H1 (cell line): ENCODE measurements around the gene MXD3. TPM values are rescaled to one million over a fixed set of nuclear protein-coding genes. Genes with fewer than 3 reads are reported as not detected.
A peak's percentile ranks its signal among the peaks of the same experiment; 100 is the strongest.

Source experiments
- CTCF ChIA-PET: fragments of 300-600 bp; sonication (Branson Sonifier 250); formaldehyde crosslinking; loops from one replicate; lab custom pipeline; 2021; ENCODE audit not compliant: partially characterized antibody; lab: Charles Lee
- POLR2A ChIA-PET: fragments of 300-600 bp; sonication (Branson Sonifier 250); formaldehyde crosslinking; loops from one replicate; lab custom pipeline; 2021; ENCODE audit warnings: inconsistent platforms; ENCODE audit not compliant: partially characterized antibody; lab: Charles Lee
- DNase-seq, 2 experiments: peaks; one replicate each; pipeline versions ENCODE4 v3.0.0 to v3.0.0-alpha.2; 2010 to 2022; ENCODE audit warnings: low spot score in 2 of 2, low read depth in 1 of 2, mixed read lengths in 1 of 2
- FAIRE-seq: peaks from 2 replicates; lab custom pipeline; 2011; peaks lifted over from hg19 to GRCh38; lab: Jason Lieb, UNC
- H2AFZ ChIP-seq: 2 replicates; pipeline ENCODE4 v1.8.1; 2012; ENCODE audit warnings: low read length, inconsistent platforms
- H2AK5ac ChIP-seq: 2 replicates; pipeline ENCODE4 v1.6.1; 2013; ENCODE audit warnings: low read depth, low read length
- H2BK120ac ChIP-seq: replicated peaks from 2 replicates; pipeline ENCODE3; 2013; ENCODE audit warnings: low read depth, low read length, inconsistent platforms
- H2BK12ac ChIP-seq: 2 replicates; pipeline ENCODE4 v1.6.1; 2013; ENCODE audit warnings: low read depth, low read length
- H2BK15ac ChIP-seq: 2 replicates; pipeline ENCODE4 v1.6.1; 2013; ENCODE audit warnings: low read length
- H2BK20ac ChIP-seq: 2 replicates; pipeline ENCODE4 v1.6.1; 2013; ENCODE audit warnings: low read length
- H2BK5ac ChIP-seq: 2 replicates; pipeline ENCODE4 v1.6.1; 2013; ENCODE audit warnings: low read depth, low read length
- H3K14ac ChIP-seq: 2 replicates; pipeline ENCODE4 v1.6.1; 2013; ENCODE audit warnings: inconsistent platforms; ENCODE audit not compliant: insufficient read length
- H3K18ac ChIP-seq: 2 replicates; pipeline ENCODE4 v1.6.1; 2013; ENCODE audit warnings: low read length; ENCODE audit errors: extremely low read depth
- H3K23ac ChIP-seq: 2 replicates; pipeline ENCODE4 v1.6.1; 2013; ENCODE audit warnings: inconsistent platforms; ENCODE audit not compliant: insufficient read length
- H3K23me2 ChIP-seq: 2 replicates; pipeline ENCODE4 v1.6.1; 2013; ENCODE audit warnings: low read depth, low read length
- H3K27ac ChIP-seq: 2 replicates; pipeline ENCODE4 v1.6.1; 2011; ENCODE audit warnings: low read depth, low read length, inconsistent platforms
- H3K27me3 ChIP-seq, 4 experiments: replicated peaks in 1 of 4; 1 replicate in 1 of 4; 2 replicates in 3 of 4; pipeline versions ENCODE4 v1.6.1 to v1.8.1; 2011 to 2013; ENCODE audit warnings: low read length in 3 of 4, mild to moderate bottlenecking in 3 of 4, inconsistent platforms in 2 of 4, mixed read lengths in 2 of 4, moderate library complexity in 1 of 4; ENCODE audit not compliant: control insufficient read depth in 3 of 4, insufficient read depth in 3 of 4; ENCODE audit errors: extremely low read depth in 1 of 4
- H3K36me3 ChIP-seq, 4 experiments: 2 replicates each; pipeline versions ENCODE4 v1.6.1 to v1.8.1; 2011 to 2013; ENCODE audit warnings: mild to moderate bottlenecking in 4 of 4, low read length in 3 of 4, moderate library complexity in 2 of 4, control low read depth in 1 of 4, inconsistent platforms in 1 of 4; ENCODE audit not compliant: insufficient read depth in 4 of 4, control insufficient read depth in 2 of 4
- H3K4ac ChIP-seq: replicated peaks from 2 replicates; pipeline ENCODE3; 2013; ENCODE audit warnings: low read length, low read depth, mixed read lengths, inconsistent platforms; ENCODE audit not compliant: insufficient read length
- H3K4me1 ChIP-seq, 4 experiments: replicated peaks in 1 of 4; 1 replicate in 1 of 4; 2 replicates in 3 of 4; pipeline versions ENCODE4 v1.6.1 to v1.8.1; 2011 to 2013; ENCODE audit warnings: low read length in 3 of 4, inconsistent platforms in 2 of 4, mixed read lengths in 1 of 4; ENCODE audit not compliant: insufficient read depth in 4 of 4, control insufficient read depth in 3 of 4
- H3K4me2 ChIP-seq, 2 experiments: 2 replicates each; pipeline versions ENCODE4 v1.6.1 to v1.8.1; 2011 to 2013; ENCODE audit warnings: low read depth in 2 of 2, low read length in 2 of 2, control low read depth in 1 of 2, inconsistent platforms in 1 of 2, mild to moderate bottlenecking in 1 of 2; ENCODE audit not compliant: insufficient read depth in 1 of 2
- H3K4me3 ChIP-seq, 4 experiments: fragments of 200-600, 300-600 bp in 1 of 4; sonication (generic), shearing (Covaris generic), sonication (Bioruptor Twin) in 1 of 4; 2 replicates each; pipeline versions ENCODE4 v1.5.1 to v1.8.1; 2011 to 2016; ENCODE audit warnings: low read length in 4 of 4, low read depth in 3 of 4, control low read depth in 2 of 4, inconsistent platforms in 2 of 4, mild to moderate bottlenecking in 2 of 4, mixed read lengths in 1 of 4, moderate library complexity in 1 of 4; ENCODE audit not compliant: insufficient read depth in 2 of 4; ENCODE audit errors: extremely low read depth in 1 of 4
- H3K56ac ChIP-seq: replicated peaks from 2 replicates; pipeline ENCODE3; 2013; ENCODE audit warnings: low read depth, mild to moderate bottlenecking, mixed read lengths, low read length, inconsistent platforms; ENCODE audit not compliant: insufficient read length
- H3K79me1 ChIP-seq: 2 replicates; pipeline ENCODE4 v1.6.1; 2013; ENCODE audit warnings: low read depth, low read length, control low read depth
- H3K79me2 ChIP-seq, 2 experiments: 2 replicates each; pipeline versions ENCODE4 v1.6.1 to v1.8.1; 2012 to 2013; ENCODE audit warnings: low read length in 2 of 2, mild to moderate bottlenecking in 2 of 2, inconsistent platforms in 1 of 2; ENCODE audit not compliant: insufficient read depth in 2 of 2, control insufficient read depth in 1 of 2
- H3K9ac ChIP-seq, 4 experiments: replicated peaks in 1 of 4; 1 replicate in 1 of 4; 2 replicates in 3 of 4; pipeline versions ENCODE4 v1.6.1 to v1.8.1; 2011 to 2013; ENCODE audit warnings: low read depth in 3 of 4, low read length in 3 of 4, control low read depth in 2 of 4, mild to moderate bottlenecking in 2 of 4, moderate library complexity in 2 of 4, inconsistent platforms in 1 of 4; ENCODE audit errors: extremely low read depth in 1 of 4
- H3K9me3 ChIP-seq, 2 experiments: 2 replicates each; pipeline versions ENCODE4 v1.6.1 to v1.8.1; 2012 to 2013; ENCODE audit warnings: mild to moderate bottlenecking in 2 of 2, moderate library complexity in 2 of 2, control low read depth in 1 of 2, inconsistent platforms in 1 of 2, low read depth in 1 of 2, low read length in 1 of 2, mixed read lengths in 1 of 2; ENCODE audit not compliant: insufficient read depth in 2 of 2
- H4K20me1 ChIP-seq, 2 experiments: replicated peaks in 1 of 2; 2 replicates each; pipeline versions ENCODE3 to v1.8.1; 2011 to 2013; ENCODE audit warnings: inconsistent platforms in 2 of 2, low read length in 2 of 2, mild to moderate bottlenecking in 1 of 2; ENCODE audit not compliant: insufficient read depth in 2 of 2, control insufficient read depth in 1 of 2
- H4K5ac ChIP-seq: 2 replicates; pipeline ENCODE4 v1.6.1; 2013; ENCODE audit warnings: low read length, low read depth, mixed read lengths, inconsistent platforms; ENCODE audit not compliant: insufficient read length
- H4K8ac ChIP-seq: 2 replicates; pipeline ENCODE4 v1.8.0; 2013; ENCODE audit warnings: mild to moderate bottlenecking, moderate library complexity, low read length, inconsistent platforms; ENCODE audit not compliant: insufficient read depth; ENCODE audit errors: extremely low read depth
- H4K91ac ChIP-seq: replicated peaks from 2 replicates; pipeline ENCODE3; 2013; ENCODE audit warnings: low read length, mixed read lengths, inconsistent platforms; ENCODE audit not compliant: insufficient read length
- CTCF ChIP-seq, 3 experiments: IDR thresholded peaks; 1 replicate in 2 of 3; 2 replicates in 1 of 3; pipeline versions ENCODE4 v1.5.1 to v1.6.1; 2011; ENCODE audit warnings: low read length in 3 of 3, mild to moderate bottlenecking in 3 of 3, inconsistent platforms in 2 of 3, low read depth in 1 of 3, moderate library complexity in 1 of 3; ENCODE audit not compliant: insufficient read depth in 1 of 3; ENCODE audit errors: control extremely low read depth in 1 of 3
- E2F6 ChIP-seq: IDR thresholded peaks from 2 replicates; pipeline ENCODE4 v1.6.1; 2012; ENCODE audit warnings: inconsistent platforms
- NRF1 ChIP-seq: IDR thresholded peaks from 2 replicates; pipeline ENCODE4 v1.6.1; 2011; ENCODE audit warnings: mild to moderate bottlenecking, low read depth, low read length, improper control_type of control experiment
- RAD21 ChIP-seq, 2 experiments: IDR thresholded peaks in 1 of 2; conservative IDR thresholded peaks in 1 of 2; 2 replicates each; pipeline ENCODE4 v1.6.1; 2011; ENCODE audit warnings: low read depth in 2 of 2, low read length in 2 of 2, improper control_type of control experiment in 1 of 2, inconsistent platforms in 1 of 2, mild to moderate bottlenecking in 1 of 2, moderate library complexity in 1 of 2
- ZNF274 ChIP-seq: IDR thresholded peaks from 2 replicates; pipeline ENCODE4 v1.7.0; 2012; ENCODE audit warnings: low read length, borderline replicate concordance; ENCODE audit errors: extremely low read depth
- whole genome bisulfite sequencing, 2 experiments: shearing (Covaris generic) in 1 of 2; methylation state at CpG; one replicate each; pipeline versions ENCODE4 v1.1.6 to v1.1.7; 2013 to 2015; ENCODE audit warnings: low lambda C conversion rate in 2 of 2, mixed read lengths in 2 of 2, inconsistent platforms in 1 of 2, low coverage in 1 of 2, missing lambda C conversion rate in 1 of 2; ENCODE audit not compliant: insufficient replicate concordance in 2 of 2, insufficient coverage in 1 of 2, insufficient read length in 1 of 2; ENCODE audit errors: extremely low coverage in 1 of 2, missing lambda C conversion rate in 1 of 2; 5-methylcytosine and 5-hydroxymethylcytosine counted together
- polyA plus RNA-seq, 7 experiments: library from polyadenylated mRNA; depleted of rRNA in 3 of 7; stranded (reverse) in 5 of 7; unstranded in 2 of 7; fragments of >200 nt in 5 of 7; fragments of 200-250 nt in 2 of 7; gene quantifications; 1 replicate in 5 of 7; 2 replicates in 1 of 7; 4 replicates in 1 of 7; pipeline versions ENCODE4 v1.2.1 to v1.2.3, GENCODE V29; 2011 to 2013; ENCODE audit warnings: missing spikeins in 2 of 7, mixed read lengths in 2 of 7
- total RNA-seq: library from RNA; stranded (reverse); fragmentation: NEBNext Ultra II Directional; extraction: Animal tissue kit (Norgen Biotek cat#: 25700); gene quantifications from 2 replicates; pipeline ENCODE4 v1.2.1, GENCODE V29; 2021

MXD3 gene
- total and polyA plus RNA-seq, 2 of the 8 experiments (the other 6 are each of a cell fraction or from before 2014, with no cell fraction given), result 6.5 to 7.7 TPM

GRCh38 chr5:177336112-177336511 lies 24.4 kb upstream of the MXD3 start:
- Histone ChIP-seq H4K5ac (no peak overlapping the region), H3K27me3 (no peaks in the 10 kb centered on the region), H2AK5ac (no peak overlapping the region), H2BK20ac (no peak overlapping the region), H3K9ac (no peak overlapping the region), H3K27ac (peak overlapping the region; percentile 64; the same call in 1 of the 2 replicates), H3K79me1 (peaks cover 9% of the 10 kb centered on the region), H3K4me2 (no peak overlapping the region; a peak in 1 of 4 replicates), H2AFZ (no peak overlapping the region), H2BK12ac (no peak overlapping the region), H3K18ac (no peak overlapping the region), H3K36me3 (peaks cover 22 to 33% (median 32%) of the 10 kb centered on the region in 4 experiments), H4K20me1 (peaks cover 0 to 17% of the 10 kb centered on the region in 2 experiments), H2BK15ac (no peak overlapping the region), H3K9me3 (no peaks in the 10 kb centered on the region), H4K8ac (no peak overlapping the region), H3K56ac (no peak overlapping the region), H3K23ac (no peak overlapping the region), H3K4ac (no peak overlapping the region), H3K14ac (no peak overlapping the region), H2BK5ac (peak overlapping the region; percentile 60; the same call in 1 of the 2 replicates), H2BK120ac (no peak overlapping the region), H4K91ac (no peak overlapping the region), H3K79me2 (peaks cover 3 to 8% of the 10 kb centered on the region in 2 experiments; a peak in 2 of 4 replicates), H3K4me1 (peaks cover 0 to 5% (median 3%) of the 10 kb centered on the region in 4 experiments; a peak in 4 of 7 replicates), H3K4me3 (no peak overlapping the region), H3K23me2 (no peaks in the 10 kb centered on the region)
- WGBS, 2 experiments, result 84% methylated on average over 12 of the region's 12 CpGs; no CpG with 5 or more reads in 1 of the 2 experiments
- FAIRE-seq (no peak), DNase-seq (no peak)
- TF ChIP-seq NRF1 (no peak), ZNF274 (no peak), E2F6 (no peak), CTCF (IDR thresholded peaks at IDR 0.05; ENCODE audit: control extremely low read depth in 1 of 3, insufficient read depth in 1 of 3, low read depth in 1 of 3, low read length in 3 of 3) (peak in 2 of 3 experiments; percentile 39 to 74; a peak in 3 of 4 replicates), RAD21 (IDR thresholded peaks at IDR 0.05 in 1 of 2, conservative IDR thresholded peaks at IDR 0.05 in 1 of 2; ENCODE audit: low read depth in 2 of 2, low read length in 2 of 2) (peak; percentile 13 to 27; a peak in 1 of 4 replicates)
- ChIA-PET POLR2A (interaction anchor here (0.6 to 2.0 kb wide), 8 partner anchors 9 to 1284 kb away, joined by 3 to 7 read pairs (median 4); partner anchors contain the start of gene LMAN2), CTCF (interaction anchor here (0.9 to 10.3 kb wide), 14 partner anchors 8 to 103 kb away, joined by 3 to 100 read pairs (median 4); partner anchors contain the start of genes LMAN2 and RGS14)
